RWPE1 (cell line): ENCODE results near the gene ANKRD27.
"Not testable (repeated sequence)": the region's sequence is repeated elsewhere in the genome, so short reads cannot be mapped to it uniquely, and the experiment has no call there.

ENCODE experiments used
- CTCF ChIA-PET: fragments of 350-600 bp; sonication (Branson Sonifier 250); formaldehyde crosslinking; extraction: SDS; loops from one replicate; lab custom pipeline; 2021; lab: Yijun Ruan, JAX
- POLR2A ChIA-PET: fragments of 400-600 bp; formaldehyde crosslinking; extraction: SDS; loops from one replicate; lab custom pipeline; 2020; ENCODE audit warnings: antibody characterized with exemption; ENCODE audit not compliant: low non-redundant PET; lab: Yijun Ruan, JAX
- DNase-seq: peaks from one replicate; pipeline ENCODE4 v3.0.0; 2012; ENCODE audit warnings: low spot score
- H3K27ac ChIP-seq: fragments of 450-650 bp; 2 replicates; pipeline ENCODE4 v1.5.1; 2017
- CTCF ChIP-seq: fragments of 450-650 bp; conservative IDR thresholded peaks from 2 replicates; pipeline ENCODE4 v1.5.1; 2017; ENCODE audit warnings: low read depth, mild to moderate bottlenecking

Gene ANKRD27

GRCh38 chr19:32711747-32712146, 36.8 kb upstream of the ANKRD27 start:
- H3K27ac ChIP-seq: no peak overlapping the region
- TF ChIP-seq CTCF: no peak
- POLR2A ChIA-PET: no interaction called here
- DNase-seq: no peak
- CTCF ChIA-PET: no interaction called here

- no peak overlapping the region for H3K27ac ChIP-seq
- no peak for DNase-seq
- POLR2A ChIA-PET: no interaction called here
- CTCF ChIA-PET: no interaction called here
- TF ChIP-seq CTCF: no peak
These were observed 34.1 kb upstream of the ANKRD27 start for GRCh38 chr19:32709032-32709431.

GRCh38 chr19:32708457-32708856, 33.5 kb upstream of the ANKRD27 start:
- ChIA-PET CTCF (no interaction called here), POLR2A (no interaction called here)
- DNase-seq: no peak
- H3K27ac ChIP-seq: no peak overlapping the region
- TF ChIP-seq CTCF: no peak

GRCh38 chr19:32704006-32704405, 29.0 kb upstream of the ANKRD27 start:
- POLR2A ChIA-PET, H3K27ac ChIP-seq, CTCF ChIA-PET, DNase-seq: not testable (repeated sequence)

GRCh38 chr19:32702010-32702409, 27.0 kb upstream of the ANKRD27 start:
- H3K27ac ChIP-seq: no peak overlapping the region
- CTCF ChIA-PET: no interaction called here
- POLR2A ChIA-PET: no interaction called here
- no peak for DNase-seq
- TF ChIP-seq CTCF: no peak

- peak overlapping the region; percentile 23; the same call in 1 of the 2 replicates for H3K27ac ChIP-seq
- POLR2A ChIA-PET, DNase-seq, CTCF ChIA-PET: not testable (repeated sequence)
These were observed 25.1 kb upstream of the ANKRD27 start for GRCh38 chr19:32700129-32700528.

GRCh38 chr19:32696771-32697170, 21.8 kb upstream of the ANKRD27 start:
- POLR2A ChIA-PET, DNase-seq, H3K27ac ChIP-seq: not testable (repeated sequence)
- CTCF ChIA-PET: interaction anchor here (0.6 kb wide), 1 partner anchor 10 kb away, joined by 3 read pairs; no protein-coding TSS in a partner anchor

GRCh38 chr19:32695506-32695905, 20.5 kb upstream of the ANKRD27 start:
- POLR2A ChIA-PET, H3K27ac ChIP-seq, DNase-seq, CTCF ChIA-PET: not testable (repeated sequence)

GRCh38 chr19:32694851-32695250, 19.9 kb upstream of the ANKRD27 start:
- DNase-seq, CTCF ChIA-PET, H3K27ac ChIP-seq: not testable (repeated sequence)
- POLR2A ChIA-PET: interaction anchor here (0.6 kb wide), 1 partner anchor 21 kb away, joined by 4 read pairs; no protein-coding TSS in a partner anchor

- CTCF ChIA-PET, DNase-seq, H3K27ac ChIP-seq: not testable (repeated sequence)
- POLR2A ChIA-PET: interaction anchor here (0.6 kb wide), 1 partner anchor 21 kb away, joined by 4 read pairs; no protein-coding TSS in a partner anchor
These were observed 19.3 kb upstream of the ANKRD27 start for GRCh38 chr19:32694316-32694715.

- CTCF ChIA-PET, POLR2A ChIA-PET, DNase-seq: not testable (repeated sequence)
- peak overlapping the region; percentile 44 for H3K27ac ChIP-seq
These were observed 18.4 kb upstream of the ANKRD27 start for GRCh38 chr19:32693151-32694108.
